WI38 (cell line): ENCODE data around the gene ZP4.

ENCODE experiments used
- H3K4me3 ChIP-seq: 2 replicates; pipeline ENCODE4 v1.5.1; 2011; ENCODE audit warnings: low read depth, mild to moderate bottlenecking, control low read depth, low read length
- TF ChIP-seq, protein P1 (sequence below): IDR thresholded peaks from 2 replicates; pipeline ENCODE4 v1.5.1; 2012; ENCODE audit warnings: low read depth, mild to moderate bottlenecking, control low read depth, low read length

Gene ZP4

DNA sequence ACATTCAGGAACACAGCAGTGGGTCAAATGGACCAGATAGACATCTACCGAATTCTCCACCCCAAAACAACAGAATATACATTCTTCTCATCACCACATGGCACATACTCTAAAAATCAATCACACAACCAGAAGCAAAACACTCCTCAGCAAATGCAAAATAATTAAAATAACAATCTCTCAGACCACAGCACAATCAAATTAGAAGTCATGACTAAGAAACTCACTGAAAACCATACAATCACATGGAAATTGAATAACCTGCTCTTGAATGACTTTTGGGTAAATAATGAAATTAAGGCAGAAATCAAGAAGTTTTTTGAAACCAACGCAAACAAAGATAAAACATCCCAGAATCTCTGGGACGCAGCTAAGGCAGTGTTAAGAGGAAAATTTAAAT is 49.2 kb downstream of the ZP4 start:
- no peak overlapping the region for H3K4me3 ChIP-seq
- TF ChIP-seq, protein P1, sequence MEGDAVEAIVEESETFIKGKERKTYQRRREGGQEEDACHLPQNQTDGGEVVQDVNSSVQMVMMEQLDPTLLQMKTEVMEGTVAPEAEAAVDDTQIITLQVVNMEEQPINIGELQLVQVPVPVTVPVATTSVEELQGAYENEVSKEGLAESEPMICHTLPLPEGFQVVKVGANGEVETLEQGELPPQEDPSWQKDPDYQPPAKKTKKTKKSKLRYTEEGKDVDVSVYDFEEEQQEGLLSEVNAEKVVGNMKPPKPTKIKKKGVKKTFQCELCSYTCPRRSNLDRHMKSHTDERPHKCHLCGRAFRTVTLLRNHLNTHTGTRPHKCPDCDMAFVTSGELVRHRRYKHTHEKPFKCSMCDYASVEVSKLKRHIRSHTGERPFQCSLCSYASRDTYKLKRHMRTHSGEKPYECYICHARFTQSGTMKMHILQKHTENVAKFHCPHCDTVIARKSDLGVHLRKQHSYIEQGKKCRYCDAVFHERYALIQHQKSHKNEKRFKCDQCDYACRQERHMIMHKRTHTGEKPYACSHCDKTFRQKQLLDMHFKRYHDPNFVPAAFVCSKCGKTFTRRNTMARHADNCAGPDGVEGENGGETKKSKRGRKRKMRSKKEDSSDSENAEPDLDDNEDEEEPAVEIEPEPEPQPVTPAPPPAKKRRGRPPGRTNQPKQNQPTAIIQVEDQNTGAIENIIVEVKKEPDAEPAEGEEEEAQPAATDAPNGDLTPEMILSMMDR, result no peak

DNA sequence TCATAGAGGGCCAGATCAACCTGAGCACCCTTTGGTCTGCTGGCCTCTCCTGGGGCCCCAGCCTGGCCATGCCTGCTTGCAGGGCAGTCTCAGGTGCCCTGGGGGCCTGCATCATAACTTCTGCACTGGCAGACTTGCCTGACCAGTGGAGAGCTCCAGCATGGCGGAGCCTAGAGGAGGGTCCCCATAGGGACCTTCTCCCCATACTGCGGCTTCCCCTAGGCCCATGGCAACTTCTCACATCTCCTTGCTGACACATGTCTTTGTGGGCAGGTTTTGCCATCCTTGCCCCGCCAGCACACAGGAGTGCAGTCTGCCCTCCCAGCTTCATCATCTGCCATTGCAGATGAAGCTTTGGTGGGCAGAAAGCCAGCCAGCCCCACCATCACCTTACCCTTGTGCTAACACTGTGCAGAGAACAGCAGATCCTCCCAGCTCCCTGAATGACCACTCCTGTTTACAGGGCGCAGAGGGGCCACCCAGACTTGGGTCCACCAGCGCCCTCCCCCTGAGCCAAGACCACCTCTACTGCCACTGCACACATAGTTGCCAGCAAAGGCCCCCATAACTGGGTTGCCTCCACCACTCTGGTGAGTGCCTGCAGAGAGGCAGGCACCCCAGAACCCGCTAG is 51.7 kb downstream of the ZP4 start:
- no peak overlapping the region for H3K4me3 ChIP-seq
- TF ChIP-seq, protein P1, result no peak

DNA sequence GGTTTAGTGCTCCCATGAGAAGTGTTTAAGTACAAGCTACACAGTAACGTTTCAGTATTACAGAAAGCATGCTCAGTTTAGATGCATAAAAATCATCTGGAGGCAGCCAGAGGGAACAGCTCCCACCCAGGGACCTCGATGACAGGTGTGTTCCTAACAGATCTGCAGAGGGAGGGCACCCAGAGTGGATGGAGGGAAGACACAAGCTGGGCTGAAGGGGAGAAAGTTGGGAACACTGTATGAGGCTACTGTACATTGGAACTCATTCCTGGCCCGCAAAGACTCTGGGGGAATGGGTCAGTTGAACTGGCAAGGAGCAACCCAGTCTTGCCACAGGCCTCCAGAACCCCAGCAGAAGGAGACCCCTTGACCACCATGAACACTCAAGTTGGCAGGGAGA is 52.4 kb downstream of the ZP4 start:
- H3K4me3 ChIP-seq, result no peak overlapping the region
- TF ChIP-seq, protein P1, result no peak

DNA sequence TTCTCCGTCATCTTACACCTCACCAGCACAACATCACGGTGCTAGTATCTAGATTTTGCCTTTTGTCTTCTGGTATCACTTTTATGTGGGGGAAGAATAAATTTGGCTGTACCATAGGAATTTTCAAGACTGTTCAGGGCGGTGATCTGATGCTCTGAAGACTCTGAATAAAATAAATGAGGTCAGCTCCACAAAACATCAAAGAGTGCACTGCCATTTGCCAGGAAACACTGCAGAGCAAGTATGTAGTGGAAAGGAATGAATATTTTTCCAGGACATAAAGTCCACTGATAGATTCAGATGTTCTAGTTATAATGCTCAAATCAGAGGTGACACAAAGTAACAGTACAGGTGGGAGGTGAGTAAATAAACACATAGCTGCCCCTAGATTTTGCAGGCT is 56.3 kb downstream of the ZP4 start:
- TF ChIP-seq, protein P1, result no peak

DNA sequence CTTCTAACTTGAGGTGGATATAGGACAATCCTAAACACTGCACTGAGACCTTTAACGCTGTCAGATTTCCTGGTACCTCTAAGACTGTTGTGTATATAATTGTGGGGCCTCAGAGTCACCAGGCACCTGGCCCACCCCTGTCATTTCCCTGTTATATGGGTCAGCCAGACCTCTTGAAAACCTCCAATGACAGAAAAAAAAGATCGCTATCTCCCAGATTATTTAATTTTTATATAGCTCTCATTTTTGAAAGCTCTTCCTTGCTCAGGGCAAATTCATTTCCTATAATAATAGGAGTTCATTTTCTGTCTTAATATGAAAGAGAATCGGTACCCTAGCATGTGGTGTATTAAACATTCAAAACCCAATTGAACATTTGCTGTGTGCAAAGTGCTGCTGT is 56.7 kb downstream of the ZP4 start:
- H3K4me3 ChIP-seq, result no peak overlapping the region
- TF ChIP-seq, protein P1, result no peak

More for the DNA sequence above, 56.3 kb downstream of the ZP4 start:
- H3K4me3 ChIP-seq, result no peak overlapping the region

DNA sequence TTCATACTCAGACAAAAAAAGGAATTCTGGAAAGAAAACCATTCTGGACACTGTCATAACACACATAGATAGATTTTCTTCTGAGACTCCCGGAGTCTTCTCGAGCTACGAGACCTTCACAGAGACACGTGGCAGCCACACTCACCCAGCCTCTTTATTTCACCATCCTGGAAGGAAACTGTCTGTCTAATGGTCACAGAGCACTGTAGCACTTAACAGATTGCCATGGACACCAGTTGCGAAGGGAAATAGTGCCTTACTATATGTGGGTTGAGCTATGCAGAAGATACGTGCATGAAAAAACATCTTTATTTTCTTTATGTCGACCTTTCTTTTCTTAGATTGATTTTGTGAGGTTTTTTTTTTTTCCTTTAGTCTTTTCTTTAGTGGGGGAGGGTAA is 57.9 kb downstream of the ZP4 start:
- TF ChIP-seq, protein P1, result no peak
- H3K4me3 ChIP-seq, result no peak overlapping the region
